GM19468 (cell line): Measurements from ENCODE around the gene KLHDC10.
A peak's percentile ranks its signal among the peaks of the same experiment; 100 is the strongest.
"Not testable (repeated sequence)": the region's sequence is repeated elsewhere in the genome, so short reads cannot be mapped to it uniquely, and the experiment has no call there.

Experiments used
- ATAC-seq: cut with Tn5 transposase; IDR thresholded peaks from one replicate; pipeline ENCODE4 v1.9.1; 2021; ENCODE audit warnings: mild to moderate bottlenecking, moderate library complexity, moderate number of reproducible peaks; ENCODE audit not compliant: unreplicated experiment; ENCODE audit errors: extremely low read depth

The KLHDC10 gene

GRCh38 chr7:130151591-130152492 lies 81.5 kb downstream of the KLHDC10 start:
- ATAC-seq: no peak

DNA sequence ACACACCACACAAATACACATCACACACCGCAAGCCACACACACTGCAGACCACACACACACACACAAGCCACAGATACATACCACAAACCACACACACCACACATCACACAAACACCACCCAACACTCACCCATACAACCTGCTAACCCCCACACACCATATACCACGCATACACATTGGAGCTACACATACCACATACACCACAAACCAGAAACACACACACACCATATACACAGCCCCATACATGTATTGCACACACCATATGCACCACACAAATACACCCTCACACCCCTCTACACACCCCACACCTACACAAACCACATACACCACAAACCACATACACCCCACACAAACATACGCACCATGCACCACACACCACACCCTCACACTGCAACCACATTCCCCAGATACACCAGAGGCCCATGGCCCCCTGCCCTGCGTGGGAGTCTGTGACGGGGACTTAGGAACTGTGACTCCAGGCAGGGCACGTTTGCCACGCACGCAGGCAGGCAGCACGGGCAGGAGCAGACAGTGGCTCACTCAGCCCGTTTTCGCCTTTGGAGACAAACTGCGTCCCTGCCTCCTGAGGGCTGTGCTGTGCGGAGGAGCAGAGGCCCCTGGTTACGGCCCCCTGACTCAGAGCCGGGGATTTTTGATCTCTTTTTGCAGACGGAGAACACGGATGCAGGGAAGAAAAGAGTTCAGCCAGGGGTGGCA lies 82.3 kb downstream of the KLHDC10 start:
- no peak for ATAC-seq

DNA sequence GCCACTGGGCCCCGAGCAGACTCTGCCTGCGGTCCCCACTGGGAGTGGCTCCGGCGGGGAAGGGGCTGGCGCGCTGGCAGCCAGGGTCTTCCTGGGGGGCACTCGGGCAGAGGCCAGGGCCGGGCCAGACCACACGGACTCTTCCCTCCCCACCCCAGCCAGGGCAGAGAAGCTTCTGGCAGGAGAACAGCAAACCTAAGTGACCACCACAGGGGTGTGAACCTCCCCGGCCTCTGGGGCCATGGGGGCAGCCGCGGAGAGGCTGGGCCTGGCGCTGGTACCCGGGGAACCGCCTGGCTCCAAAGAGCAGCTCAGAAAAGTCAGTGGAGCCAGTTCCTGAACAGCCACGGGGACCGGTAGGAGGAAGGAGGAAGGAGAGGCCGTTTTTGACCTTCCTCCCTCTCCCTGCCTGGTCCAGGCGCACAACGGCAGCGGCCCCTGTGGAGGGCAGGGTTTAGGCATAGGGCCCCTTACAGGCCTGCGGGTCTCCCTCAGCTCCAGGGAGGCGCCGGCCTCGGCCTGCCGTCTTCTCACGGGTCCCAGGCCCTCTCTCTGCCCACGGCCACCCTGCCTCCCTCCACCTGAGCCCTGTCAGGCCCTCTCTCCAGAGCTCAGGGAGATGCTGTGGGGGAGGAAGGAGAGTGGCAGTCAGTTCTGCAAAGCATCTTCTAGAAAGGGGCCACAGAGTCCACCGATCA lies 83.0 kb downstream of the KLHDC10 start:
- no peak for ATAC-seq

DNA sequence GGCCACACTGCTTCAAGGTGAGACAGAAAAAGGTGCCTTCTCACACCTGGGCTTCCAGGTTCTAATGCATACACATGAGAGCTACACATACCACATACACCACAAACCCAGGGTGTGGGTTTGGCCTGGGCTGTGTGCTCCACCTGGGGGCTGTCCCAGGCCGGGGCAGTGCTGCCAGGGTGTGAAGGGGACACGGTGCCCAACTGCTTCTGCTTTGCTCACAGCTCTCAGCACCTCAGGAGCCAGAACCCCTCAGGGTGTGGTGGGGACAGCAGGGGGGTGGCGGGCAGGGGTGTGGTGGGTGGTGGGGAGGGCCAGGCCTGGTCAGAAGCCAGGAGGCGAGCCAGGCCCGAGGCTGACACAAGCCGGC lies 83.8 kb downstream of the KLHDC10 start:
- ATAC-seq: no peak

GRCh38 chr7:130154501-130155317 lies 84.4 kb downstream of the KLHDC10 start:
- ATAC-seq: no peak

GRCh38 chr7:130156140-130156539 lies 85.8 kb downstream of the KLHDC10 start:
- ATAC-seq: no peak

DNA sequence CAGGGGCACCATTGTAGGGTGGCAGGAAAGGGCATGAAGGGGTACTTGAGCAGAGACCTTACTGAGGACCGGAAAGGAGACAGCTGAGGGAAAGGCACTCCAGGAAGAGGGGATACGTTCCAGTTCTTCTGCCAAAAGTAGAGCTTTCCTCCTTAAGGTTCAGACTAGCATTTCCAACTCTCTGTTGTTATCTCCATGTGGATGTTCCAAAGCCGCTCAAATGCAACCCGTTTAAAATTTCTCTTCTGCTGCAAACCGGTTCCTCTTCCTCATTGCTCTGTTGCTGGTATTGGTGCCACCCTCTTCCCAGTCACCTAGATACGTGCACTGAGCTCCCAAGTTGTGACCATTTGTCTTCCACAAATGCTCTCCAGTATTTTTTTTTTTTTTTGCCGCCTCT lies 87.4 kb downstream of the KLHDC10 start:
- no peak for ATAC-seq

DNA sequence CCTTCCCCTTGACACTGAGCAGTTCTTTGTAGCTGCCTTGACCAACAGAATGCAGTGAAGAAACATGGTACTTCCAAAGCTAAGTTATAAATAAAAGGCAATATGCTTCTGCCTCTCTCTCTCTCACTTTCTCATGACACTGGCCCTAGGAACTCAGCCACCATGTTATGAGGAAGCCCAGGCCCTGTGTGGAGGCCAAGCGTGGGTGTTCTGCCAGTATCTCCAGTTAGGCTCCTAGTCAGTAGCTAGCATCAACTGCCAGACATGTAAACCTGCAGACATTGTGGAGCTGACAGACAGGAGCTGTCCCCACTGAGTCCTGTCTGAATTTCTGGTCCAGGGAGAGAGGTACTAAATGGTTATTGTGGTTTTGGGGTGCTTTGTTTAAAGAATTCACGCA lies 89.7 kb downstream of the KLHDC10 start:
- ATAC-seq: no peak

- ATAC-seq: no peak
Measured at GRCh38 chr7:130160455-130160854, 90.1 kb downstream of the KLHDC10 start.

- ATAC-seq: no peak
Measured at GRCh38 chr7:130162196-130162595, 91.9 kb downstream of the KLHDC10 start.

- no peak for ATAC-seq
Measured at GRCh38 chr7:130174237-130174959, 104.1 kb downstream of the KLHDC10 start.

DNA sequence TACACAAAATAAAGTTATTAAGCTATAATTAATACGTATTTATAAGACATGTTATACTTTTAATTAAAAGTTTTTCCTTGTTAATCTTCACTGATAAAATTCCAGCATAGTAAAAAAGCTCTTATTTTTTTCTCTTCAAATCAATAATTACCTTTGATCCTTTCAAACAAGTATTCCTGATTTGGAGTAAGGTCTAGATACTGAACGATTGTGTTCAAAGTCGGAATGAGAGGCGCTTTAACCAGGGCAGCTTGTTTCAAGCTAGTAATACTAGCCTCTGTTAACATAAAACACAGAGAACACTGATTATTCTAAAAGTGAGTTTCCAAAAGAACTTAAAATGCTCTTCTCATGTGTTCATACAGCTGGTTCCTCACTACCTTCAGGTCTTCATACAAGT lies 107.9 kb downstream of the KLHDC10 start:
- no peak for ATAC-seq

GRCh38 chr7:130179631-130180030 lies 109.3 kb downstream of the KLHDC10 start:
- no peak for ATAC-seq

- no peak for ATAC-seq
Measured at GRCh38 chr7:130180571-130181262, 110.4 kb downstream of the KLHDC10 start.

- no peak for ATAC-seq
Measured at GRCh38 chr7:130181263-130181605, 110.9 kb downstream of the KLHDC10 start.

DNA sequence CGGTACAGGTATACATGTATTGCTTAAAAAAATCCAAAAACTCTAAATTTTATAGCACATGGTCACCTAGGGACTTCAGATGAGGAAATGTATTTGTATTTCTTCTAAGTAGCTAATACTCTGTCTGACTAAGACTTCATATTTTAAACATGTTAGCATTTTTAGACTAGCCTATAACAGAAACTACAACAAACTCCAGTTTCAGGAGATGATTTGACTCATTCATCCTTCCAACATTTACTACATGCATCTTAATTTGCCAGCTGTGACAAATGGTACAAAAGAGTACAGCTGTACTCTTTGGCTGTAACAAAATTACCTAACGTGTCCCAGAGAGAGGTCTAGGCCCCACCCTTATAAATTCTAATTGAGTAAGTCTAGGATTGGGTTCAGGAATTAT lies 112.7 kb downstream of the KLHDC10 start:
- peak; percentile 67 for ATAC-seq

GRCh38 chr7:130184349-130184748 lies 114.0 kb downstream of the KLHDC10 start:
- ATAC-seq: not testable (repeated sequence)
